PC-3 (cell line): ENCODE measurements around the gene CALML6.
"Not testable (repeated sequence)": the region's sequence is repeated elsewhere in the genome, so short reads cannot be mapped to it uniquely, and the experiment has no call there.

Experiments used
- CTCF ChIP-seq: fragments of 300-600 bp; sonication (generic); conservative IDR thresholded peaks from 2 replicates; pipeline ENCODE4 v1.5.1; 2017; ENCODE audit warnings: antibody characterized with exemption, low read depth, mild to moderate bottlenecking, low read length
- EZH2 ChIP-seq: fragments of 300-600 bp; sonication (generic); IDR thresholded peaks from one replicate; pipeline ENCODE4 v1.6.1; 2017; ENCODE audit warnings: antibody characterized with exemption, mild to moderate bottlenecking, low read length; ENCODE audit not compliant: unreplicated experiment

DNA sequence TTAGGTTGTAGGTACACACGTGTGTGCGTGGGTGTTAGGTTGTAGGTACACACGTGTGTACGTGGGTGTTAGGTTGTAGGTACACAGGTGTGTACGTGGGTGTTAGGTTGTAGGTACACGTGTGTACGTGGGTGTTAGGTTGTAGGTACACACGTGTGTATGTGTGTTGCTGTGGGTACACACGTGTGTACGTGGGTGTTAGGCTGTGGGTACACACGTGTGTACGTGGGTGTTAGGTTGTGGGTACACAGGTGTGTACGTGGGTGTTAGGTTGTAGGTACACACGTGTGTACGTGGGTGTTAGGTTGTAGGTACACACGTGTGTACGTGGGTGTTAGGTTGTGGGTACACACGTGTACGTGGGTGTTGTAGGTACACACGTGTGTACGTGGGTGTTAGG lies 19.8 kb downstream of the CALML6 start:
- not testable (repeated sequence) for TF ChIP-seq CTCF, EZH2
